WTC11 (cell line): ENCODE results near the gene TMPRSS13.

Experiments used
- CREM ChIP-seq: sonication (generic); formaldehyde crosslinking; IDR thresholded peaks from 2 replicates; pipeline ENCODE4 v1.8.1; 2022; ENCODE audit warnings: mild to moderate bottlenecking, missing genetic modification reagents, moderate library complexity
- TF ChIP-seq, protein P1 (sequence below): fragments of 200-600 bp; IDR thresholded peaks from 2 replicates; pipeline ENCODE4 v1.8.0; 2022; ENCODE audit warnings: antibody characterized with exemption
- TF ChIP-seq, protein P2 (sequence below): sonication (generic); formaldehyde crosslinking; IDR thresholded peaks from 2 replicates; pipeline ENCODE4 v1.8.0; 2022; ENCODE audit warnings: mild to moderate bottlenecking, missing genetic modification reagents

- TF ChIP-seq, protein P1, sequence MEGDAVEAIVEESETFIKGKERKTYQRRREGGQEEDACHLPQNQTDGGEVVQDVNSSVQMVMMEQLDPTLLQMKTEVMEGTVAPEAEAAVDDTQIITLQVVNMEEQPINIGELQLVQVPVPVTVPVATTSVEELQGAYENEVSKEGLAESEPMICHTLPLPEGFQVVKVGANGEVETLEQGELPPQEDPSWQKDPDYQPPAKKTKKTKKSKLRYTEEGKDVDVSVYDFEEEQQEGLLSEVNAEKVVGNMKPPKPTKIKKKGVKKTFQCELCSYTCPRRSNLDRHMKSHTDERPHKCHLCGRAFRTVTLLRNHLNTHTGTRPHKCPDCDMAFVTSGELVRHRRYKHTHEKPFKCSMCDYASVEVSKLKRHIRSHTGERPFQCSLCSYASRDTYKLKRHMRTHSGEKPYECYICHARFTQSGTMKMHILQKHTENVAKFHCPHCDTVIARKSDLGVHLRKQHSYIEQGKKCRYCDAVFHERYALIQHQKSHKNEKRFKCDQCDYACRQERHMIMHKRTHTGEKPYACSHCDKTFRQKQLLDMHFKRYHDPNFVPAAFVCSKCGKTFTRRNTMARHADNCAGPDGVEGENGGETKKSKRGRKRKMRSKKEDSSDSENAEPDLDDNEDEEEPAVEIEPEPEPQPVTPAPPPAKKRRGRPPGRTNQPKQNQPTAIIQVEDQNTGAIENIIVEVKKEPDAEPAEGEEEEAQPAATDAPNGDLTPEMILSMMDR = no peak
- TF ChIP-seq, protein P2, sequence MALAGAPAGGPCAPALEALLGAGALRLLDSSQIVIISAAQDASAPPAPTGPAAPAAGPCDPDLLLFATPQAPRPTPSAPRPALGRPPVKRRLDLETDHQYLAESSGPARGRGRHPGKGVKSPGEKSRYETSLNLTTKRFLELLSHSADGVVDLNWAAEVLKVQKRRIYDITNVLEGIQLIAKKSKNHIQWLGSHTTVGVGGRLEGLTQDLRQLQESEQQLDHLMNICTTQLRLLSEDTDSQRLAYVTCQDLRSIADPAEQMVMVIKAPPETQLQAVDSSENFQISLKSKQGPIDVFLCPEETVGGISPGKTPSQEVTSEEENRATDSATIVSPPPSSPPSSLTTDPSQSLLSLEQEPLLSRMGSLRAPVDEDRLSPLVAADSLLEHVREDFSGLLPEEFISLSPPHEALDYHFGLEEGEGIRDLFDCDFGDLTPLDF (CRISPR knock-in tag) = no peak
- TF ChIP-seq CREM (CRISPR knock-in tag) = no peak
Measured at GRCh38 chr11:117900720-117901440, 28.3 kb downstream of the TMPRSS13 start.
